CD14-positive monocyte (primary cell): Measurements from ENCODE around the gene FOXD4. TPM values are rescaled to one million over a fixed set of nuclear protein-coding genes. Genes with fewer than 3 reads are reported as not detected.
"Not testable (repeated sequence)": the region's sequence is repeated elsewhere in the genome, so short reads cannot be mapped to it uniquely, and the experiment has no call there.

ENCODE experiments used
- DNase-seq, 3 donors: peaks; one replicate each; pipeline ENCODE4 v3.0.0-alpha.2; 2011 to 2022
- H2AFZ ChIP-seq: 2 replicates; pipeline ENCODE4 v1.6.0; 2012; ENCODE audit warnings: mild to moderate bottlenecking, low read depth, low read length, inconsistent platforms; ENCODE audit not compliant: insufficient read depth, poor library complexity, severe bottlenecking
- H3K27ac ChIP-seq, 2 donors: 1 replicate in 1 of 2; 2 replicates in 1 of 2; pipeline ENCODE4 v1.5.1; 2012 to 2013; ENCODE audit warnings: low read length in 2 of 2, control low read depth in 1 of 2, inconsistent platforms in 1 of 2, low read depth in 1 of 2, mild to moderate bottlenecking in 1 of 2
- H3K27me3 ChIP-seq, 2 donors: one replicate each; pipeline versions ENCODE4 v1.6.0 to v1.6.1; 2011 to 2013; ENCODE audit warnings: low read length in 2 of 2; ENCODE audit not compliant: control insufficient read depth in 2 of 2, insufficient read depth in 2 of 2
- H3K36me3 ChIP-seq, 2 donors: replicated peaks in 1 of 2; 1 replicate in 1 of 2; 2 replicates in 1 of 2; pipeline versions ENCODE4 v1.5.1 to v1.6.1; 2012 to 2013; ENCODE audit warnings: low read length in 2 of 2, control low read depth in 1 of 2, inconsistent platforms in 1 of 2, mild to moderate bottlenecking in 1 of 2; ENCODE audit not compliant: insufficient read depth in 2 of 2, control insufficient read depth in 1 of 2
- H3K4me1 ChIP-seq, 2 donors: 1 replicate in 1 of 2; 2 replicates in 1 of 2; pipeline versions ENCODE4 v1.5.1 to v1.6.1; 2012 to 2013; ENCODE audit warnings: low read length in 2 of 2, control low read depth in 1 of 2, inconsistent platforms in 1 of 2, mild to moderate bottlenecking in 1 of 2, moderate library complexity in 1 of 2; ENCODE audit not compliant: insufficient read depth in 2 of 2, control insufficient read depth in 1 of 2
- H3K4me2 ChIP-seq: replicated peaks from 2 replicates; pipeline ENCODE3; 2012; ENCODE audit warnings: low read length, moderate library complexity, mild to moderate bottlenecking; ENCODE audit not compliant: poor library complexity, severe bottlenecking; ENCODE audit errors: extremely low read depth
- H3K4me3 ChIP-seq, 3 experiments: fragments of 200-600 bp in 1 of 3; sonication (generic) in 1 of 3; replicated peaks in 1 of 3; 1 replicate in 2 of 3; 2 replicates in 1 of 3; pipeline ENCODE4 v1.5.1; 2011 to 2013; ENCODE audit warnings: low read length in 3 of 3, mild to moderate bottlenecking in 3 of 3, control low read depth in 2 of 3, low read depth in 2 of 3, inconsistent platforms in 1 of 3, moderate library complexity in 1 of 3
- H3K79me2 ChIP-seq: 2 replicates; pipeline ENCODE4 v1.6.0; 2012; ENCODE audit warnings: mild to moderate bottlenecking, control low read depth, inconsistent platforms, low read length, moderate library complexity; ENCODE audit not compliant: insufficient read depth
- H3K9ac ChIP-seq: 2 replicates; pipeline ENCODE4 v1.6.0; 2017; ENCODE audit warnings: low read length, mild to moderate bottlenecking; ENCODE audit not compliant: insufficient read depth, poor library complexity, severe bottlenecking
- H3K9me3 ChIP-seq, 2 donors: replicated peaks in 1 of 2; 1 replicate in 1 of 2; 2 replicates in 1 of 2; pipeline versions ENCODE4 v1.5.1 to v1.6.1; 2012 to 2013; ENCODE audit warnings: low read length in 2 of 2, control low read depth in 1 of 2; ENCODE audit not compliant: control insufficient read depth in 1 of 2, insufficient read depth in 1 of 2
- H4K20me1 ChIP-seq: 2 replicates; pipeline ENCODE4 v1.6.0; 2012; ENCODE audit warnings: mild to moderate bottlenecking, low read length, control low read depth, moderate library complexity; ENCODE audit not compliant: insufficient read depth
- H3K27ac Mint-ChIP-seq, 7 donors: one replicate each; pipeline ENCODE4 v1.8.0; 2020; ENCODE audit warnings: mild to moderate bottlenecking in 7 of 7, mixed read lengths in 7 of 7, moderate library complexity in 6 of 7, inconsistent platforms in 2 of 7
- H3K27me3 Mint-ChIP-seq, 3 donors: one replicate each; pipeline ENCODE4 v1.8.0; 2021 to 2022; ENCODE audit warnings: low read depth in 3 of 3, mild to moderate bottlenecking in 3 of 3, mixed read lengths in 3 of 3, moderate library complexity in 3 of 3, inconsistent platforms in 1 of 3
- H3K36me3 Mint-ChIP-seq, 2 donors: one replicate each; pipeline ENCODE4 v1.8.0; 2020; ENCODE audit warnings: mixed read lengths in 2 of 2, inconsistent platforms in 1 of 2, mild to moderate bottlenecking in 1 of 2
- H3K4me1 Mint-ChIP-seq: one replicate; pipeline ENCODE4 v1.8.0; 2020; ENCODE audit warnings: mild to moderate bottlenecking, mixed read lengths
- H3K4me3 Mint-ChIP-seq, 2 donors: one replicate each; pipeline ENCODE4 v1.8.0; 2020; ENCODE audit warnings: mild to moderate bottlenecking in 2 of 2, mixed read lengths in 2 of 2, moderate library complexity in 1 of 2
- H3K9me3 Mint-ChIP-seq, 7 donors: one replicate each; pipeline ENCODE4 v1.8.0; 2020 to 2022; ENCODE audit warnings: mixed read lengths in 7 of 7, mild to moderate bottlenecking in 6 of 7, moderate library complexity in 6 of 7, inconsistent platforms in 2 of 7
- CTCF ChIP-seq: fragments of 200-600 bp; IDR thresholded peaks from one replicate; pipeline ENCODE4 v1.8.0; 2022; ENCODE audit warnings: antibody characterized with exemption, mild to moderate bottlenecking
- WGBS: methylation state at CpG from one replicate; pipeline ENCODE4 v1.1.5; 2013; ENCODE audit warnings: missing lambda C conversion rate; ENCODE audit not compliant: insufficient coverage; 5-methylcytosine and 5-hydroxymethylcytosine counted together
- intact Hi-C, 2 donors: fragments of 100-400 bp; cut with micrococcal nuclease; formaldehyde crosslinking; loops; one replicate each; pipeline versions ENCODE4 v1.15.0 to v1.15.1; 2023
- polyA plus RNA-seq, 3 donors: library from polyadenylated mRNA; depleted of rRNA in 1 of 3; unstranded in 2 of 3; stranded (reverse) in 1 of 3; fragments of 300-500 nt in 2 of 3; fragments of >200 nt in 1 of 3; fragmentation: Illumina TruSeq in 2 of 3; gene quantifications; 1 replicate in 2 of 3; 2 replicates in 1 of 3; pipeline ENCODE4 v1.2.3, GENCODE V29; 2012 to 2021

Gene FOXD4
- polyA plus RNA-seq, 3 donors, result not detected

- no CpG with 5 or more reads among the region's 11 CpGs for WGBS
- H3K79me2 ChIP-seq, H3K4me1 Mint-ChIP-seq, H3K4me1 ChIP-seq, H3K27me3 ChIP-seq, H3K4me3 Mint-ChIP-seq, H2AFZ ChIP-seq, H3K4me3 ChIP-seq, H3K9ac ChIP-seq, DNase-seq, H3K27ac Mint-ChIP-seq, intact Hi-C loops, H3K27ac ChIP-seq, H3K36me3 ChIP-seq, H3K27me3 Mint-ChIP-seq, H3K9me3 ChIP-seq, H3K36me3 Mint-ChIP-seq, H3K4me2 ChIP-seq, H4K20me1 ChIP-seq, H3K9me3 Mint-ChIP-seq: not testable (repeated sequence)
- TF ChIP-seq CTCF, result peak; percentile 33
Measured at GRCh38 chr9:88396-89037, 29.7 kb downstream of the FOXD4 start.

GRCh38 chr9:87860-88259 lies 30.4 kb downstream of the FOXD4 start:
- H3K4me1 Mint-ChIP-seq, H3K4me3 Mint-ChIP-seq, H3K9ac ChIP-seq, H3K4me2 ChIP-seq, H3K27ac Mint-ChIP-seq, H3K79me2 ChIP-seq, H3K27me3 Mint-ChIP-seq, H4K20me1 ChIP-seq, intact Hi-C loops, H2AFZ ChIP-seq, H3K27me3 ChIP-seq, H3K4me3 ChIP-seq, H3K36me3 Mint-ChIP-seq, H3K4me1 ChIP-seq, H3K9me3 Mint-ChIP-seq, H3K9me3 ChIP-seq, H3K36me3 ChIP-seq, DNase-seq, H3K27ac ChIP-seq: not testable (repeated sequence)
- no CpG with 5 or more reads among the region's 6 CpGs for WGBS

GRCh38 chr9:87105-87504 lies 31.1 kb downstream of the FOXD4 start:
- H3K4me1 ChIP-seq, H3K9ac ChIP-seq, H3K4me1 Mint-ChIP-seq, H3K79me2 ChIP-seq, H3K36me3 ChIP-seq, H2AFZ ChIP-seq, intact Hi-C loops, H3K4me2 ChIP-seq, H3K27ac Mint-ChIP-seq, H3K4me3 Mint-ChIP-seq, H3K27me3 Mint-ChIP-seq, H3K36me3 Mint-ChIP-seq, H3K9me3 Mint-ChIP-seq, H3K4me3 ChIP-seq, H3K27ac ChIP-seq, H3K27me3 ChIP-seq, DNase-seq, H4K20me1 ChIP-seq, H3K9me3 ChIP-seq: not testable (repeated sequence)
- WGBS, result no CpG with 5 or more reads among the region's 4 CpGs

- H3K4me1 Mint-ChIP-seq, H3K27ac Mint-ChIP-seq, H3K9ac ChIP-seq, intact Hi-C loops, H3K36me3 Mint-ChIP-seq, H3K4me3 Mint-ChIP-seq, DNase-seq, H3K4me2 ChIP-seq, H3K9me3 ChIP-seq, H3K9me3 Mint-ChIP-seq, H4K20me1 ChIP-seq, H3K4me3 ChIP-seq, H3K27me3 ChIP-seq, H3K27ac ChIP-seq, H3K27me3 Mint-ChIP-seq, H2AFZ ChIP-seq, H3K79me2 ChIP-seq, H3K4me1 ChIP-seq, H3K36me3 ChIP-seq: not testable (repeated sequence)
Measured at GRCh38 chr9:86697-87096, 31.5 kb downstream of the FOXD4 start.
